ENCODE data around the gene MFRP.

DNA sequence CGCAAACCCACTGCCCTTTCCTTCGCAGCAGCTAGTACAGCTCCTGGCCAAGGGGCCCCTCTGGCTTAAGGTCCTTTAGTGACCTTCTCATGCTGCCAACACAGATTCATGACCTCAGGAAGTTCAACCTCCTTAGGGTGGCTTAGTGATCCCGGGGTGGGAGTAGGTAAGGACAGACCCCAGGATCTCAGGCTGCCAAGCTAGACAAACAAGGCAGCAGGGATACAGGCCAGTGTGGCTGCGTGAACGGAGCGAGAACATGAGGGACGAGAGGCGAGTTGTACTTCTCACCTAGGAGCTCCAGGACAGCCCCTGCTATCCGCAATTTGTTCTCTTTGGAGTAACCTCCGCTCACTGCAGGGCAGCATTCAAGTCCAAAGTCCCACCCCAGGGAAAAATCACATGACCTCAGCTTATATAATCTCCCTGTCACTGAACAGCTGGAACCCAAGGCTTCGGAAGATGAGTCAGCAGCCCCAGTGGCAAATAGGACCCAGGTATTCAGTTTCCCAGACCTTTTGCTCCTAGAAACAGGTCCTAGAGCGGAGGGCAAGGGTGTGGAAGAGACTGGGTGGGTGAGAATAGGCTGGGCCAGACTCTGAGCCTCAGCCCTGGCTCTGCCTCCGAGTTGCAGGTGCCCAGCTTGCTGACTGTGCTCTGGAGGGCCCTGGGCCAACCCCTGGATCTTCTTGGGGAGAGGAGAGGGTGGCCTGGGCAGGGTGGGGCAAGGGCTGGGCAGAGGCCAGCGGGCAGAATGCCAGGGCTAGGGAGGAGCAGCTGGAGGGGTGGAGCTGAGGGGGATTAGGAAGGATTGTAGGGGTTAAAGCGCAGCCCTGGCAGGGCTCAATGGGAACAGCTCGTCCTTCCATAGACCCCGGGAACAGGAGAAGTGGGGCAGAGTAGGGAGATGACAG lies 21.9 kb upstream of the MFRP start:
- TF ChIP-seq, protein P1, sequence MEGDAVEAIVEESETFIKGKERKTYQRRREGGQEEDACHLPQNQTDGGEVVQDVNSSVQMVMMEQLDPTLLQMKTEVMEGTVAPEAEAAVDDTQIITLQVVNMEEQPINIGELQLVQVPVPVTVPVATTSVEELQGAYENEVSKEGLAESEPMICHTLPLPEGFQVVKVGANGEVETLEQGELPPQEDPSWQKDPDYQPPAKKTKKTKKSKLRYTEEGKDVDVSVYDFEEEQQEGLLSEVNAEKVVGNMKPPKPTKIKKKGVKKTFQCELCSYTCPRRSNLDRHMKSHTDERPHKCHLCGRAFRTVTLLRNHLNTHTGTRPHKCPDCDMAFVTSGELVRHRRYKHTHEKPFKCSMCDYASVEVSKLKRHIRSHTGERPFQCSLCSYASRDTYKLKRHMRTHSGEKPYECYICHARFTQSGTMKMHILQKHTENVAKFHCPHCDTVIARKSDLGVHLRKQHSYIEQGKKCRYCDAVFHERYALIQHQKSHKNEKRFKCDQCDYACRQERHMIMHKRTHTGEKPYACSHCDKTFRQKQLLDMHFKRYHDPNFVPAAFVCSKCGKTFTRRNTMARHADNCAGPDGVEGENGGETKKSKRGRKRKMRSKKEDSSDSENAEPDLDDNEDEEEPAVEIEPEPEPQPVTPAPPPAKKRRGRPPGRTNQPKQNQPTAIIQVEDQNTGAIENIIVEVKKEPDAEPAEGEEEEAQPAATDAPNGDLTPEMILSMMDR (IDR thresholded peaks at IDR 0.05; ENCODE audit: low read depth, low read length) = no peak
- no peak for TF ChIP-seq POLR2A (IDR thresholded peaks at IDR 0.05; ENCODE audit: extremely low read depth, insufficient read length)
- TF ChIP-seq, protein P2, sequence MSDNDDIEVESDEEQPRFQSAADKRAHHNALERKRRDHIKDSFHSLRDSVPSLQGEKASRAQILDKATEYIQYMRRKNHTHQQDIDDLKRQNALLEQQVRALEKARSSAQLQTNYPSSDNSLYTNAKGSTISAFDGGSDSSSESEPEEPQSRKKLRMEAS (IDR thresholded peaks at IDR 0.05; ENCODE audit: low read depth, low read length) = no peak

Measured in NB4 (cell line).